SK-N-SH (cell line): ENCODE data around the gene NRG3. TPM values are rescaled to one million over a fixed set of nuclear protein-coding genes. Genes with fewer than 3 reads are reported as not detected.

Source experiments
- CTCF ChIA-PET: fragments of 300-600, 350-600 bp; formaldehyde crosslinking; extraction: SDS; loops from one replicate; lab custom pipeline; 2021; lab: Yijun Ruan, JAX
- POLR2A ChIA-PET: fragments of 350-600 bp; sonication (Branson Sonifier 250); formaldehyde crosslinking; extraction: SDS; loops from one replicate; lab custom pipeline; 2020; ENCODE audit warnings: antibody characterized with exemption, inconsistent platforms; lab: Yijun Ruan, JAX
- DNase-seq: peaks from one replicate; pipeline ENCODE4 v3.0.0; 2012
- H2AFZ ChIP-seq: fragments of 200-600 bp; sonication (generic); 2 replicates; pipeline ENCODE4 v1.8.1; 2016; ENCODE audit warnings: antibody characterized with exemption, mild to moderate bottlenecking, low read depth
- H3F3A ChIP-seq: fragments of 200-600 bp; sonication (generic); replicated peaks from 2 replicates; pipeline ENCODE3; 2016; ENCODE audit warnings: antibody characterized with exemption, mild to moderate bottlenecking; ENCODE audit not compliant: insufficient read depth
- H3K27ac ChIP-seq, 2 experiments: fragments of 200-500 bp in 1 of 2; fragments of 200-600 bp in 1 of 2; sonication (Bioruptor generic) in 1 of 2; sonication (generic), shearing (Covaris generic) in 1 of 2; 2 replicates each; pipeline versions ENCODE4 v1.5.1 to v1.6.1; 2014 to 2016; ENCODE audit warnings: low read depth in 2 of 2, inconsistent platforms in 1 of 2, low read length in 1 of 2, mild to moderate bottlenecking in 1 of 2, mixed read lengths in 1 of 2
- H3K27me3 ChIP-seq: fragments of 200-600 bp; sonication (generic), shearing (Covaris generic); 2 replicates; pipeline ENCODE4 v1.6.1; 2016; ENCODE audit warnings: mixed run types; ENCODE audit not compliant: insufficient read depth
- H3K36me3 ChIP-seq, 2 experiments: fragments of 200-500 bp in 1 of 2; fragments of 200-600 bp in 1 of 2; sonication (Bioruptor generic) in 1 of 2; sonication (generic) in 1 of 2; replicated peaks in 1 of 2; 2 replicates each; pipeline versions ENCODE3 to v1.5.1; 2014 to 2016; ENCODE audit warnings: low read length in 1 of 2, mild to moderate bottlenecking in 1 of 2; ENCODE audit not compliant: insufficient read depth in 2 of 2, control insufficient read depth in 1 of 2
- H3K4me1 ChIP-seq, 2 experiments: fragments of 200-500 bp in 1 of 2; fragments of 200-600 bp in 1 of 2; sonication (Bioruptor generic) in 1 of 2; sonication (generic), shearing (Covaris generic) in 1 of 2; 2 replicates each; pipeline versions ENCODE4 v1.5.1 to v1.6.1; 2014 to 2016; ENCODE audit warnings: low read depth in 1 of 2, low read length in 1 of 2, mixed run types in 1 of 2; ENCODE audit not compliant: insufficient read depth in 2 of 2, control insufficient read depth in 1 of 2
- H3K4me2 ChIP-seq: fragments of 200-600 bp; sonication (generic), shearing (Covaris generic); 2 replicates; pipeline ENCODE4 v1.6.1; 2017; ENCODE audit warnings: mixed run types
- H3K4me3 ChIP-seq, 2 experiments: fragments of 200-500 bp in 1 of 2; fragments of 200-600 bp in 1 of 2; sonication (Bioruptor generic) in 1 of 2; sonication (generic), shearing (Covaris generic) in 1 of 2; 2 replicates each; pipeline versions ENCODE4 v1.5.1 to v1.8.1; 2014 to 2016; ENCODE audit warnings: low read depth in 2 of 2, inconsistent platforms in 1 of 2, low read length in 1 of 2, mild to moderate bottlenecking in 1 of 2, mixed read lengths in 1 of 2, moderate library complexity in 1 of 2
- H3K79me2 ChIP-seq: fragments of 200-600 bp; sonication (generic); 2 replicates; pipeline ENCODE4 v1.8.1; 2017; ENCODE audit warnings: mild to moderate bottlenecking; ENCODE audit not compliant: insufficient read depth
- H3K9ac ChIP-seq: fragments of 200-600 bp; sonication (generic); 2 replicates; pipeline ENCODE4 v1.6.1; 2017; ENCODE audit warnings: mixed run types
- H3K9me2 ChIP-seq: fragments of 200-600 bp; sonication (generic); 2 replicates; pipeline ENCODE4 v1.6.1; 2017; ENCODE audit warnings: mixed run types
- H3K9me3 ChIP-seq: fragments of 200-600 bp; sonication (generic); 2 replicates; pipeline ENCODE4 v1.6.1; 2017; ENCODE audit warnings: mixed run types, mild to moderate bottlenecking, moderate library complexity
- H4K20me1 ChIP-seq: fragments of 200-600 bp; sonication (generic); 2 replicates; pipeline ENCODE4 v1.6.1; 2017; ENCODE audit warnings: mild to moderate bottlenecking, mixed run types; ENCODE audit not compliant: insufficient read depth
- CHD2 ChIP-seq: fragments of 150-350 bp; IDR thresholded peaks from 2 replicates; pipeline ENCODE4 v1.6.1; 2018; ENCODE audit warnings: low read length; ENCODE audit not compliant: partially characterized antibody
- CTCF ChIP-seq: fragments of 200-600 bp; sonication (generic); IDR thresholded peaks from 2 replicates; pipeline ENCODE4 v1.6.1; 2017; ENCODE audit warnings: antibody characterized with exemption, mild to moderate bottlenecking, moderate library complexity
- EZH2phosphoT487 ChIP-seq: fragments of 200-600 bp; sonication (generic); IDR thresholded peaks from 2 replicates; pipeline ENCODE4 v1.6.1; 2017; ENCODE audit warnings: low read depth, mixed run types, mild to moderate bottlenecking, antibody characterized with exemption, moderate library complexity, borderline replicate concordance
- FOSL2 ChIP-seq: IDR thresholded peaks from 2 replicates; pipeline ENCODE4 v1.4.0; 2012; ENCODE audit warnings: low read depth, mild to moderate bottlenecking, moderate library complexity, borderline replicate concordance
- FOXJ3 ChIP-seq: sonication (generic); formaldehyde crosslinking; IDR thresholded peaks from 2 replicates; pipeline ENCODE4 v1.5.1; 2020; ENCODE audit warnings: mild to moderate bottlenecking, missing genetic modification reagents
- FOXM1 ChIP-seq: IDR thresholded peaks from 2 replicates; pipeline ENCODE4 v1.4.0; 2012; ENCODE audit warnings: low read depth, mild to moderate bottlenecking
- GATA2 ChIP-seq: sonication (generic); formaldehyde crosslinking; IDR thresholded peaks from 2 replicates; pipeline ENCODE4 v1.5.0; 2020; ENCODE audit warnings: mild to moderate bottlenecking, missing genetic modification reagents
- MAX ChIP-seq: IDR thresholded peaks from 2 replicates; pipeline ENCODE4 v1.4.0; 2012; ENCODE audit warnings: low read depth
- MEF2A ChIP-seq: IDR thresholded peaks from 2 replicates; pipeline ENCODE4 v1.4.0; 2012; ENCODE audit warnings: low read depth, borderline replicate concordance
- MXI1 ChIP-seq: IDR thresholded peaks from 2 replicates; pipeline ENCODE4 v1.6.1; 2012; ENCODE audit warnings: mild to moderate bottlenecking, low read depth, low read length, improper control_type of control experiment
- NFIC ChIP-seq: IDR thresholded peaks from 2 replicates; pipeline ENCODE4 v1.4.0; 2012; ENCODE audit warnings: borderline replicate concordance
- NRF1 ChIP-seq: IDR thresholded peaks from 2 replicates; pipeline ENCODE4 v1.6.1; 2012; ENCODE audit warnings: low read depth, mild to moderate bottlenecking, low read length
- POLR2AphosphoS5 ChIP-seq: IDR thresholded peaks from 2 replicates; pipeline ENCODE4 v1.6.1; 2012; ENCODE audit warnings: low read depth, low read length
- RCOR1 ChIP-seq: fragments of 150-350 bp; IDR thresholded peaks from 2 replicates; pipeline ENCODE4 v1.6.1; 2017; ENCODE audit warnings: antibody characterized with exemption, low read length
- RFX5 ChIP-seq: IDR thresholded peaks from 2 replicates; pipeline ENCODE4 v1.6.1; 2012; ENCODE audit warnings: mild to moderate bottlenecking, improper control_type of control experiment, low read length
- SIN3A ChIP-seq: IDR thresholded peaks from 2 replicates; pipeline ENCODE4 v1.6.1; 2012; ENCODE audit warnings: low read depth, mild to moderate bottlenecking, low read length, moderate library complexity, borderline replicate concordance
- SMC3 ChIP-seq: IDR thresholded peaks from 2 replicates; pipeline ENCODE4 v1.6.1; 2012; ENCODE audit warnings: low read depth, low read length, improper control_type of control experiment
- TAF1 ChIP-seq: IDR thresholded peaks from 2 replicates; pipeline ENCODE4 v1.6.1; 2012; ENCODE audit warnings: low read depth, mild to moderate bottlenecking, low read length, moderate library complexity, borderline replicate concordance
- TCF12 ChIP-seq: IDR thresholded peaks from 2 replicates; pipeline ENCODE4 v1.4.0; 2012
- TEAD4 ChIP-seq: IDR thresholded peaks from 2 replicates; pipeline ENCODE4 v1.4.0; 2012; ENCODE audit warnings: mild to moderate bottlenecking, borderline replicate concordance; ENCODE audit not compliant: insufficient read depth
- ZBTB33 ChIP-seq: IDR thresholded peaks from 2 replicates; pipeline ENCODE4 v1.4.0; 2012; ENCODE audit warnings: low read depth, borderline replicate concordance
- WGBS: methylation state at CpG from one replicate; pipeline ENCODE4 v1.1.6; 2017; ENCODE audit warnings: low lambda C conversion rate; 5-methylcytosine and 5-hydroxymethylcytosine counted together
- polyA plus RNA-seq, 3 experiments: library from polyadenylated mRNA; depleted of rRNA; stranded (reverse); fragments of >200 nt; gene quantifications; 2 replicates each; pipeline ENCODE4 v1.2.3, GENCODE V29; 2012

The NRG3 gene
- polyA plus RNA-seq, 1 of the 3 experiments (the other 2 are of a cell fraction), result 0.03 TPM

- peaks cover 4 to 9% of the 10 kb centered on the region in 2 experiments; a peak in 2 of 4 replicates for H3K4me1 ChIP-seq
- H3K36me3 ChIP-seq, result no peaks in the 10 kb centered on the region
- no peak overlapping the region for H3K9ac ChIP-seq
- WGBS, result 77% methylated on average over 1 of the region's 1 CpG
- POLR2A ChIA-PET, result no interaction called here
- H2AFZ ChIP-seq, result no peak overlapping the region
- no peaks in the 10 kb centered on the region for H3K9me3 ChIP-seq
- H3K27ac ChIP-seq, result no peak overlapping the region; a peak in 1 of 4 replicates
- no peak overlapping the region for H3K4me3 ChIP-seq
- H3F3A ChIP-seq, result peaks cover 8% of the 10 kb centered on the region
- DNase-seq, result no peak
- no peaks in the 10 kb centered on the region for H3K79me2 ChIP-seq
- no peaks in the 10 kb centered on the region for H3K9me2 ChIP-seq
- no peaks in the 10 kb centered on the region for H4K20me1 ChIP-seq
- no peak overlapping the region for H3K4me2 ChIP-seq
- H3K27me3 ChIP-seq, result no peaks in the 10 kb centered on the region
- CTCF ChIA-PET, result no interaction called here
- TF ChIP-seq TCF12 (no peak), SMC3 (no peak), SIN3A (no peak), EZH2phosphoT487 (no peak), MEF2A (no peak), MXI1 (no peak), MAX (no peak), TAF1 (no peak), FOXJ3 (no peak), FOXM1 (no peak), ZBTB33 (no peak), CTCF (no peak), CHD2 (no peak), GATA2 (CRISPR knock-in tag) (no peak), RCOR1 (no peak)
Observed at GRCh38 chr10:82882722-82883121, 1007.7 kb downstream of the NRG3 start.

- DNase-seq, result no peak
- H2AFZ ChIP-seq, result no peak overlapping the region
- peaks cover 4 to 10% of the 10 kb centered on the region in 2 experiments; a peak in 3 of 4 replicates for H3K4me1 ChIP-seq
- no peaks in the 10 kb centered on the region for H3K27me3 ChIP-seq
- no peaks in the 10 kb centered on the region for H3K9me3 ChIP-seq
- no peaks in the 10 kb centered on the region for H3K79me2 ChIP-seq
- no peaks in the 10 kb centered on the region for H3K36me3 ChIP-seq
- 0 out of 2 replicates have a peak overlapping the region, but pooled peaks have one; percentile 4 for H3K4me2 ChIP-seq
- H3F3A ChIP-seq, result peaks cover 8% of the 10 kb centered on the region
- H3K27ac ChIP-seq, result peak overlapping the region in 1 of 2 experiments; percentile 62; a peak in 2 of 4 replicates
- no peaks in the 10 kb centered on the region for H3K9me2 ChIP-seq
- no peak overlapping the region for H3K4me3 ChIP-seq
- ChIA-PET POLR2A (no interaction called here), CTCF (no interaction called here)
- 10% methylated on average over 1 of the region's 1 CpG for WGBS
- H3K9ac ChIP-seq, result no peak overlapping the region
- no peaks in the 10 kb centered on the region for H4K20me1 ChIP-seq
- TF ChIP-seq TEAD4 (0 out of 2 replicates have a peak, but pooled peaks have one; percentile 71), MAX (0 out of 2 replicates have a peak, but pooled peaks have one; percentile 28), CHD2 (no peak), FOXJ3 (no peak), ZBTB33 (no peak), POLR2AphosphoS5 (no peak), RCOR1 (no peak), SMC3 (no peak), NFIC (peak; percentile 56; the same call in 1 of the 2 replicates), FOXM1 (peak; percentile 65), MXI1 (no peak), FOSL2 (peak; percentile 63), NRF1 (no peak), RFX5 (no peak)
Observed at GRCh38 chr10:82883603-82884002, 1008.6 kb downstream of the NRG3 start.
